HepG2 (cell line): ENCODE results near the gene GALNT17.

Source experiments
- FOXM1 ChIP-seq: sonication (generic); formaldehyde crosslinking; IDR thresholded peaks from 2 replicates; pipeline ENCODE4 v1.5.0; 2020; ENCODE audit warnings: missing genetic modification reagents
- RBM39 ChIP-seq: fragments of 200-400 bp; formaldehyde crosslinking; IDR thresholded peaks from one replicate; pipeline ENCODE4 v1.6.1; 2018; ENCODE audit warnings: antibody characterized with exemption, mild to moderate bottlenecking, low read depth, low read length; ENCODE audit not compliant: poor library complexity, severe bottlenecking
- ZNF580 ChIP-seq: IDR thresholded peaks from 2 replicates; pipeline ENCODE4 v1.6.1; 2016; ENCODE audit warnings: low read depth, borderline replicate concordance

- no peak for TF ChIP-seq RBM39
- no peak for TF ChIP-seq ZNF580 (CRISPR knock-in tag)
- no peak for TF ChIP-seq FOXM1 (CRISPR knock-in tag)
These were observed 8.3 kb downstream of the GALNT17 start for GRCh38 chr7:71140264-71140663.
